ENCODE measurements around the gene TAF11.

DNA sequence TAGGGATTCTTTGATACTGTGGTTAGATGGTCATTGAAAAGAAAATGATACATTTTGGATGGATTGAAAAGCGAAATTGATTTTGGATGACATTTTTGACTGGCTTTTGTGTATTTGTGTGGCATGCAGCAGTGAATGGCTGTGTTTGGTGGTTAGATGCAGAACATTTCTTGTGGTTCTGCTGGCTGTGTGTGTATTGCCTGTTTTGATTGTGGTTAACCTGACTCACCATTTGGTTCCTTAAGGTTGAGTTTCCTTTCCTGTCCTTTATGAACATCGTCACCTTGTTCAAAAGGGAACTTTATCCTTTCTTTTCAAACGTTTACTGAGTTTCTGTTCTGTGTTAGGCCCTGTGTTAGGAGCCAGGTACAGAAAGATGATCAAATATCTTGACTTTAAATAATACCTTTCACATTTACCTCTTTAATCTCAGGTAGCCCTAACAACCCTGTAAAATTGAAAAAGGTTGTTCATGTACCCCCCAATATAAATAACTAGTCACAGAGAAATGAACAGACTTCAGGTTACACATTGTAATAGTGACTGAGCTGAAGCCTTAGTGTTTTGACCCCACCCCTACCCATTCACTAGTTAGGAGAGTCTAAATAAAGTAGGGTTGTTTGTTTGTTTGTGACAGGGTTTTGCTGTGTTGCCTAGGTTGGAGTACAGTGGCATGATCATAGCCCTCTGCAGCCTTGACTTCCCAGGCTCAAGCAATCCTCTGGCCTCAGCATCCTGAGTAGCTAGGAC lies 25.0 kb upstream of the TAF11 start:
- TF ChIP-seq, protein P1, sequence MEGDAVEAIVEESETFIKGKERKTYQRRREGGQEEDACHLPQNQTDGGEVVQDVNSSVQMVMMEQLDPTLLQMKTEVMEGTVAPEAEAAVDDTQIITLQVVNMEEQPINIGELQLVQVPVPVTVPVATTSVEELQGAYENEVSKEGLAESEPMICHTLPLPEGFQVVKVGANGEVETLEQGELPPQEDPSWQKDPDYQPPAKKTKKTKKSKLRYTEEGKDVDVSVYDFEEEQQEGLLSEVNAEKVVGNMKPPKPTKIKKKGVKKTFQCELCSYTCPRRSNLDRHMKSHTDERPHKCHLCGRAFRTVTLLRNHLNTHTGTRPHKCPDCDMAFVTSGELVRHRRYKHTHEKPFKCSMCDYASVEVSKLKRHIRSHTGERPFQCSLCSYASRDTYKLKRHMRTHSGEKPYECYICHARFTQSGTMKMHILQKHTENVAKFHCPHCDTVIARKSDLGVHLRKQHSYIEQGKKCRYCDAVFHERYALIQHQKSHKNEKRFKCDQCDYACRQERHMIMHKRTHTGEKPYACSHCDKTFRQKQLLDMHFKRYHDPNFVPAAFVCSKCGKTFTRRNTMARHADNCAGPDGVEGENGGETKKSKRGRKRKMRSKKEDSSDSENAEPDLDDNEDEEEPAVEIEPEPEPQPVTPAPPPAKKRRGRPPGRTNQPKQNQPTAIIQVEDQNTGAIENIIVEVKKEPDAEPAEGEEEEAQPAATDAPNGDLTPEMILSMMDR (IDR thresholded peaks at IDR 0.05): no peak
- TF ChIP-seq ZFX (IDR thresholded peaks at IDR 0.05; ENCODE audit: borderline replicate concordance): no peak
